ENCODE results near the gene CSK.

CSK gene

GRCh38 chr15:74768771-74769342, 13.0 kb upstream of the CSK start:
- TF ChIP-seq TEAD4 (IDR thresholded peaks at IDR 0.05), result no peak
- peak; percentile 96 for TF ChIP-seq RAD21 (IDR thresholded peaks at IDR 0.05; ENCODE audit: low read depth)
- peak; percentile 87; the same call in 1 of the 2 replicates for TF ChIP-seq ZBTB7A (IDR thresholded peaks at IDR 0.05; ENCODE audit: low read depth)
- no peak for TF ChIP-seq REST (IDR thresholded peaks at IDR 0.05; ENCODE audit: low read depth)
- TF ChIP-seq NFIC (IDR thresholded peaks at IDR 0.05), result 0 out of 2 replicates have a peak, but pooled peaks have one; percentile 16

- TF ChIP-seq MAX (IDR thresholded peaks at IDR 0.05) (no peak), YY1 (IDR thresholded peaks at IDR 0.05; ENCODE audit: low read depth) (no peak), TCF12 (IDR thresholded peaks at IDR 0.05; ENCODE audit: low read depth) (no peak), USF1 (IDR thresholded peaks at IDR 0.05) (no peak), REST (IDR thresholded peaks at IDR 0.05; ENCODE audit: low read depth) (no peak), TAF1 (IDR thresholded peaks at IDR 0.05; ENCODE audit: low read depth) (no peak), TEAD4 (IDR thresholded peaks at IDR 0.05) (no peak), CEBPB (IDR thresholded peaks at IDR 0.05) (no peak)
These were observed 12.3 kb upstream of the CSK start for GRCh38 chr15:74769463-74770025.

- TF ChIP-seq USF1 (IDR thresholded peaks at IDR 0.05) (no peak), ZBTB7A (IDR thresholded peaks at IDR 0.05; ENCODE audit: low read depth) (no peak), REST (IDR thresholded peaks at IDR 0.05; ENCODE audit: low read depth) (no peak), EP300 (IDR thresholded peaks at IDR 0.05; ENCODE audit: borderline replicate concordance) (no peak), TAF1 (IDR thresholded peaks at IDR 0.05; ENCODE audit: low read depth) (no peak), CREB1 (IDR thresholded peaks at IDR 0.05; ENCODE audit: low read depth) (no peak), TCF12 (IDR thresholded peaks at IDR 0.05; ENCODE audit: low read depth) (no peak), TEAD4 (IDR thresholded peaks at IDR 0.05) (no peak), RAD21 (IDR thresholded peaks at IDR 0.05; ENCODE audit: low read depth) (no peak), YY1 (IDR thresholded peaks at IDR 0.05; ENCODE audit: low read depth) (no peak), MAX (IDR thresholded peaks at IDR 0.05) (no peak)
These were observed 11.5 kb upstream of the CSK start for GRCh38 chr15:74770211-74770903.

GRCh38 chr15:74773329-74773728, 8.6 kb upstream of the CSK start:
- no peak for TF ChIP-seq USF1 (IDR thresholded peaks at IDR 0.05)
- no peak for TF ChIP-seq REST (IDR thresholded peaks at IDR 0.05; ENCODE audit: low read depth)
- TF ChIP-seq CEBPB (IDR thresholded peaks at IDR 0.05), result no peak
- TF ChIP-seq CREB1 (IDR thresholded peaks at IDR 0.05; ENCODE audit: low read depth), result no peak
- no peak; the same call in 1 of the 2 replicates for TF ChIP-seq ZBTB7A (IDR thresholded peaks at IDR 0.05; ENCODE audit: low read depth)
- no peak for TF ChIP-seq TEAD4 (IDR thresholded peaks at IDR 0.05)
- no peak for TF ChIP-seq TAF1 (IDR thresholded peaks at IDR 0.05; ENCODE audit: low read depth)
- no peak for TF ChIP-seq FOXM1 (IDR thresholded peaks at IDR 0.05; ENCODE audit: borderline replicate concordance, low read depth)
- no peak for TF ChIP-seq TCF12 (IDR thresholded peaks at IDR 0.05; ENCODE audit: low read depth)
